AG04449 (cell line): ENCODE results near the gene ASTN2.

ENCODE experiments used
- CTCF ChIA-PET: fragments of 350-600 bp; formaldehyde crosslinking; extraction: SDS; loops from one replicate; lab custom pipeline; 2021; ENCODE audit warnings: antibody characterized with exemption; lab: Yijun Ruan, JAX
- POLR2A ChIA-PET: fragments of 400-600, 350-600 bp; formaldehyde crosslinking; extraction: SDS; loops from one replicate; lab custom pipeline; 2020; ENCODE audit warnings: antibody characterized with exemption, inconsistent platforms; lab: Yijun Ruan, JAX
- DNase-seq: peaks from one replicate; pipeline ENCODE4 v3.0.0-alpha.2; 2010; ENCODE audit warnings: low read depth, low spot score
- H3K4me3 ChIP-seq: 2 replicates; pipeline ENCODE4 v1.5.1; 2011; ENCODE audit warnings: low read depth, mild to moderate bottlenecking, control low read depth, low read length
- TF ChIP-seq, protein P1 (sequence below): IDR thresholded peaks from one replicate; pipeline ENCODE4 v1.5.1; 2011; ENCODE audit warnings: mild to moderate bottlenecking, moderate library complexity, low read length, control low read depth, inconsistent platforms; ENCODE audit not compliant: insufficient read depth; ENCODE audit errors: missing control alignments

Gene ASTN2

DNA sequence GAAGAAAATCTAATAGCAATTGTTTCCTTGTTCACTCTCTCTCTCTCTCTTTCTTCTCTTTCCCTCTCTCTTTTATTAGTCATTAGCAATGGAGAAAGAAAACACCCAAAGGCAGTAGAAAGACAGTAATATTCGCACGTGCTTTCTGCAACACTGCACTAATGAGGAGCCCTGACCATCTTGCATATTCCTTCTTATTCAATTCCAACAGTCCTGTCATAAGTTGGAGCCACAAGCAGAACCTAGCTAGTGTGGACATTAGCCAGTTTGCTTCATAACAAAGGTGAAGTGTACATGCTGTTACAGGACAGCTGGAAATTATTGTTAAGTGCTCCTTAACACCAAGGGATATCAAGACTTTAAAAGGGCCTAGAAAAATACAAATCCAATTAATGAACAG is 664.3 kb downstream of the ASTN2 start:
- no peak overlapping the region for H3K4me3 ChIP-seq
- TF ChIP-seq, protein P1, sequence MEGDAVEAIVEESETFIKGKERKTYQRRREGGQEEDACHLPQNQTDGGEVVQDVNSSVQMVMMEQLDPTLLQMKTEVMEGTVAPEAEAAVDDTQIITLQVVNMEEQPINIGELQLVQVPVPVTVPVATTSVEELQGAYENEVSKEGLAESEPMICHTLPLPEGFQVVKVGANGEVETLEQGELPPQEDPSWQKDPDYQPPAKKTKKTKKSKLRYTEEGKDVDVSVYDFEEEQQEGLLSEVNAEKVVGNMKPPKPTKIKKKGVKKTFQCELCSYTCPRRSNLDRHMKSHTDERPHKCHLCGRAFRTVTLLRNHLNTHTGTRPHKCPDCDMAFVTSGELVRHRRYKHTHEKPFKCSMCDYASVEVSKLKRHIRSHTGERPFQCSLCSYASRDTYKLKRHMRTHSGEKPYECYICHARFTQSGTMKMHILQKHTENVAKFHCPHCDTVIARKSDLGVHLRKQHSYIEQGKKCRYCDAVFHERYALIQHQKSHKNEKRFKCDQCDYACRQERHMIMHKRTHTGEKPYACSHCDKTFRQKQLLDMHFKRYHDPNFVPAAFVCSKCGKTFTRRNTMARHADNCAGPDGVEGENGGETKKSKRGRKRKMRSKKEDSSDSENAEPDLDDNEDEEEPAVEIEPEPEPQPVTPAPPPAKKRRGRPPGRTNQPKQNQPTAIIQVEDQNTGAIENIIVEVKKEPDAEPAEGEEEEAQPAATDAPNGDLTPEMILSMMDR, result no peak
- DNase-seq, result no peak
- CTCF ChIA-PET, result interaction anchor here (4.4 kb wide), 1 partner anchor 14 kb away, joined by 37 read pairs; no protein-coding TSS in a partner anchor
- POLR2A ChIA-PET, result no interaction called here

DNA sequence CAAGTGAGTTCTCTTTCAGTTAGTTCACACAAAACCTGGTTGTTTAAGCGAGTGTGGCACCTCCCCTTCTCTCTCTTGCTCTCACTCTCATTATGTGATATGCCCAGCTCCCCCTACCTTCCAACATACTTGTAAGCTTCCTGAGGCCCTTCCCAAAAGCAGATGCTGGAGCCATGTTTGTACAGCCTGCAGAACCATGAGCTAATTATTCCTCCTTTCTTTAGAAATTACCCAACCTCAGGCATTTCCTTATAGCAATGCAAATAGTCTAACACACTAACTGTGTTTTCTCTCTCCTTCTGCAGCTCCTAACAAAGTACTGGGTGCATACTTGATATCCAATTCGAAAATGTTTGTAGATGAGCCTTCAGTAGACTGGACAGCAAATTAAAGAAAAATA is 665.1 kb downstream of the ASTN2 start:
- H3K4me3 ChIP-seq, result no peak overlapping the region
- ChIA-PET POLR2A (no interaction called here), CTCF (interaction anchor here (4.4 kb wide), 1 partner anchor 13 kb away, joined by 37 read pairs; no protein-coding TSS in a partner anchor)
- TF ChIP-seq, protein P1, result no peak
- no peak for DNase-seq

DNA sequence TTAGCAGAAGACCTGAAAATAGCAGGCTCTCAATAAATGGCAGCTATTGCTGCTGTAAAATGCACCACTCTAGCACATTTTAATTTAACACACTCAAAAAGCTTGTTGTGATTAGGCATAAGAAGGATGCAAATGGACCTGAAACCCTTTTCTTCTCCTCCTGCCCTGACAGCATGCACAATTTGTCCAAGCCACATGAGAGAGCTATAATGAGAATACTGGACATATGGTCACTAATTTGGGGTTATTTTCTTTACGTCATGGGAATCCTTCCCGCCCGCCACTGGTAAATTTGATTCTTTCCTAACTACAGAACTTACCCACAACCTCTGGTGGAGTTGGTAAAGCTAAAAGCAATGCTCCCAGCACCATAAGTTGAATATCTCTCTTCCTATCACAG is 665.7 kb downstream of the ASTN2 start:
- CTCF ChIA-PET, result interaction anchor here (4.4 kb wide), 1 partner anchor 13 kb away, joined by 37 read pairs; no protein-coding TSS in a partner anchor
- no peak overlapping the region for H3K4me3 ChIP-seq
- no peak for DNase-seq
- POLR2A ChIA-PET, result no interaction called here
- TF ChIP-seq, protein P1, result no peak

DNA sequence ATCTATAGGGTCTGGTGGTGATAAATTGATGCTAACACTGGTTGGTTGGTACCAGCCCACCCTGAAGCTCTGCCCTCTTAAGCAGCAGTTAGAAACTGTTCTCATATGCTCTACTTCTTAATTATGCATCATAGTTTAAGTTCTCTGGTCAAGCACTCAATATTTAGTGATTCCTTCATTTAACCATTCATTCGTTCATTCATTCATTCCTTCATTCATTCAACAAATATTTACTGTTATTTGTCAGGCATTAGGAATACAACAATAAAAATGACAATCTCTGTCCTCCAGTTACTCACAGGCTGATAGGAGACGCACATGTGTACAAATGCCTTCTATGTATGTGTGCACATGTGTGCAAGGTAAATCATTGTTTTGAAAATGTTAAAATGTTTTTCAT is 673.1 kb downstream of the ASTN2 start:
- CTCF ChIA-PET, result interaction anchor here (12.7 kb wide), 1 partner anchor 118 kb away, joined by 312 read pairs; no protein-coding TSS in a partner anchor

DNA sequence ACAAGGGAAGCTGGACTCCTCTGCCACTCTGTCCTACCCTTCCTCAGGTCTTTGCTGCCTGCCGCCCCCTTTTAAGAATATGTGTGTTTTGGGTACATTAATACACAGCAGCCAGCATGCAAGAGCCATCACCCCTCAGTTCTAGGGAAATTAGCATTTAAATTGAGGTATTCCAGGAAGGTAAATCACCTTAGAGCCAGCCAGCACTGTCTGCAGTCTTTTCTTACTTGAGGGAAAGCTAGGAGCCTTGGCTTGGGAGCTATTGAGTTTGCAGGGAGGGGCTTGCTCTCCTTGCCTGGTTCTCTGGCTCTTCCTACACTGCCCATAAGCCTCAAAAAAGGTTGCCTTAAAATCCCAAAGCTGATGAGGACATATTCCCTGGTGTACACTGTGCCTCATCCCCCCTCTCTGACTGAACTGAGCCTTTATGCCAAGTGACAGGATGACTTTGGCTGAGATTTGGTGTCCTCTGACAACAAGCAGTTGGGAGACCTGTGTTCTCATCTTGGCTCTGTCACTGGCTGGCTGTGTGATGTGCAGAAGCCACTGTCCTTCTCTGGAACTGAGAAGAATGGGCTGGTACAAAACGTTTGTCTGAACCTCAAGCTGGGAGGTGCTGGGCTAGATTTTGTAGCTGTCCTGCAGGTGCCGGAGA is 673.6 kb downstream of the ASTN2 start:
- H3K4me3 ChIP-seq, result no peak overlapping the region
- ChIA-PET CTCF (interaction anchor here (12.7 kb wide), 1 partner anchor 119 kb away, joined by 312 read pairs; no protein-coding TSS in a partner anchor), POLR2A (no interaction called here)

More for the DNA sequence above, 673.1 kb downstream of the ASTN2 start:
- TF ChIP-seq, protein P1, result no peak
- no peak for DNase-seq
- POLR2A ChIA-PET, result no interaction called here
- H3K4me3 ChIP-seq, result no peak overlapping the region

DNA sequence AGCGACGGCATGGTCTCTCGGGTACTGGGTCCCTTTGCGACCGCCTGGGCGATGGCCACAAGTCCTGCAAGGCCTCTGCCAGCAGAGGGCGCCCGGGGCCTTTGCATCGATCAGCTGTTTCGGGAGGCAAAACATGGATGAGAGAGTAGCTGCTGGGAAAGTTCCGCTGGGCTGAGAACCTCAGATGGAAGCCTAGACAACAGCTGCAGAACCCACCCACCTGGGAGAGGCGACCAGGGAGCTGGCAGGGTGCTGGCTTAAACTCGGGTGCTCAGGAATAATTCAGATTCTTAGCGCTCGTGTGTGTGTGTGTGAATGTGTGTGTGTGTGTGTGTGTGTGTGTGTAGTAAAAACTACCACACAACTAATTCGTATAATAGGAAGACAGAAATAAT is 677.7 kb downstream of the ASTN2 start:
- ChIA-PET CTCF (interaction anchor here (0.8 to 12.7 kb wide), 35 partner anchors 8 to 1167 kb away, joined by 3 to 312 read pairs (median 4); no protein-coding TSS in a partner anchor), POLR2A (interaction anchor here (0.7 kb wide), 1 partner anchor 29 kb away, joined by 3 read pairs; no protein-coding TSS in a partner anchor)
- H3K4me3 ChIP-seq, result peak overlapping the region; percentile 9
- peak; percentile 29 for DNase-seq
- TF ChIP-seq, protein P1, result peak; percentile 98

More for the DNA sequence above, 673.6 kb downstream of the ASTN2 start:
- no peak for DNase-seq
- TF ChIP-seq, protein P1, result no peak
